GM10266 (cell line): Measurements from ENCODE around the gene SPIRE1.

Experiments used
- DNase-seq: peaks from one replicate; pipeline ENCODE4 v3.0.0; 2012; ENCODE audit errors: extremely low spot score
- TF ChIP-seq, protein P1 (sequence below): IDR thresholded peaks from 2 replicates; pipeline ENCODE4 v1.5.1; 2012; ENCODE audit warnings: mild to moderate bottlenecking, low read depth; ENCODE audit not compliant: control insufficient read depth, insufficient read depth; ENCODE audit errors: missing control alignments

SPIRE1 gene

DNA sequence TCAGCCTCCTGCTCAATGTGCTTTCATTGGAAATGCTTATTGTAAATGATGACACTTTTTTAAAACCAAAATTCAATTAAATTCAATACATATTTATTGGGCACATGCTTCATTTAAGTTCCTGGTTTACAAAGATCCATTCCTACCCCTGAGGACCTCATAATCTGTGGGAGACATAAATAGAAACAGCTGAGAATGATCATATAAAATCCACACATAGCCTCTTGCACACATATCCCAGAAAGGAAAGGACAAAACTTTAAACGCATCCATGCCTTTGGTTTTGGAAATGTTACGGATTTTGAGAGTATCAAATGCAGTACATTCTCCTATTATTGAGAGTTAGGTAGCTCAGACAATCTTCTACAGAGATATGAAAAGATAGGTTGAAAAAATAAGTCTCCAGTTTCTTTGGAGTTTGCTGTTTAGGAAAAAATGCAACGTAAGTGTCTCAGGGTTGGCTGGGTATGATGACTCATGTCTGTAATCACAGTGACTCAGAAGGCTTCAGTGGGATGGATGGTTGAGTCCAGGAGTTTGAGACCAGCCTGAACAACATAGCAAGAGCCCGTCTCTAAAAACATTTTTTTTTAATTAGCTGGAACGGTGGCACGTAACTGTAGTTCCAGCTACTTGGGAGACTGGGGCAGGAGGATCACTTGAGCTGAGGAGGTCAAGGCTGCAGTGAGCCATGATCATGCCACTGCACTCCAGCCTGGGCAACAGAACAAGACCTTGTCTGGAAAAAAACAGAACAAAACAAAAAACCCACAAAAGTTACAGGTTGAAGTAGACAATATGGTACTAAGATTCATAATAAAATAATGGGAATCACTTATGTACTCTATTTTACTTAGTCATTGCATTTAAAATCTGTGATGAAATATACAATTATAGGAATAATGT, 254.1 kb downstream of the SPIRE1 start:
- no peak for DNase-seq

DNA sequence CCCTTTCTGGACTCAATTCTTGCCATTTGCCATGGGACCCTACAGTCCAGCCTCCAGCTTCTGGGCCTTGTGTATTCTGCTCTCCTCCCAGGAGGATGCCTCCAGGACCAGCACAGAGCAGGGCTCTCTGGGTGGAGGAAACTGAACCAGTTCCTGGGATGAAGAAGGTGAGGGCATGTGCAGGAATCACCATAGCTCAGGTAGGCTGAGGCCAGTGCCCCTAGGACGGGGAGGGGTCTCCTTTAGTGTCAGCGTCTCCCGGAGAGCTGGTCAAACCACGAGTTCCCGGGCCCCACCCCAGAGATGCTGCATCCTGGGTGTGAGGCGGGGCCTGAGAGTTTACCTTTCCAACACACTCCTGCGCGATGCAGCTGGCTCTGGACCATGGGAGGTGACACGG, 256.0 kb downstream of the SPIRE1 start:
- DNase-seq, result no peak
- TF ChIP-seq, protein P1, sequence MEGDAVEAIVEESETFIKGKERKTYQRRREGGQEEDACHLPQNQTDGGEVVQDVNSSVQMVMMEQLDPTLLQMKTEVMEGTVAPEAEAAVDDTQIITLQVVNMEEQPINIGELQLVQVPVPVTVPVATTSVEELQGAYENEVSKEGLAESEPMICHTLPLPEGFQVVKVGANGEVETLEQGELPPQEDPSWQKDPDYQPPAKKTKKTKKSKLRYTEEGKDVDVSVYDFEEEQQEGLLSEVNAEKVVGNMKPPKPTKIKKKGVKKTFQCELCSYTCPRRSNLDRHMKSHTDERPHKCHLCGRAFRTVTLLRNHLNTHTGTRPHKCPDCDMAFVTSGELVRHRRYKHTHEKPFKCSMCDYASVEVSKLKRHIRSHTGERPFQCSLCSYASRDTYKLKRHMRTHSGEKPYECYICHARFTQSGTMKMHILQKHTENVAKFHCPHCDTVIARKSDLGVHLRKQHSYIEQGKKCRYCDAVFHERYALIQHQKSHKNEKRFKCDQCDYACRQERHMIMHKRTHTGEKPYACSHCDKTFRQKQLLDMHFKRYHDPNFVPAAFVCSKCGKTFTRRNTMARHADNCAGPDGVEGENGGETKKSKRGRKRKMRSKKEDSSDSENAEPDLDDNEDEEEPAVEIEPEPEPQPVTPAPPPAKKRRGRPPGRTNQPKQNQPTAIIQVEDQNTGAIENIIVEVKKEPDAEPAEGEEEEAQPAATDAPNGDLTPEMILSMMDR, result no peak

More for the DNA sequence above, 254.1 kb downstream of the SPIRE1 start:
- TF ChIP-seq, protein P1, result no peak

DNA sequence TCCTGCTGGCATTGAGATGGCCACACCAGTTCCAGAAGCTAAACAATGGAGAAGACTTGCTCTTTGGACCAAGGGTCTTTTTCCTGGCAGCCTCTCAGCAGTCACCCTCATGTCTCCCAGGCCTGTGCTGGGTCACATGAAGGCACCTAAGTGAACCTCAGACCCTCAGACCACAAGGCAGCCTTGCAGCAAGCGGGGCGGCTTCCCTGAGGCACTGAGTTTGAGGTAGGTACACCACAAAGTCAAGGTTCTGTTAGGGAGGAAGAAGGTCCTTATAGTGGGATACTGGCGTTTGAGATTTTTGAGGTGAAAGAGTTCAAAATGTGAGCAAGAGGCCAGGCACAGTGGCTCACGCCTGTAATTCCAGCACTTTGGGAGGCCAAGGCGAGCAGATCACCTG, 258.7 kb downstream of the SPIRE1 start:
- TF ChIP-seq, protein P1, result no peak
- DNase-seq, result no peak

DNA sequence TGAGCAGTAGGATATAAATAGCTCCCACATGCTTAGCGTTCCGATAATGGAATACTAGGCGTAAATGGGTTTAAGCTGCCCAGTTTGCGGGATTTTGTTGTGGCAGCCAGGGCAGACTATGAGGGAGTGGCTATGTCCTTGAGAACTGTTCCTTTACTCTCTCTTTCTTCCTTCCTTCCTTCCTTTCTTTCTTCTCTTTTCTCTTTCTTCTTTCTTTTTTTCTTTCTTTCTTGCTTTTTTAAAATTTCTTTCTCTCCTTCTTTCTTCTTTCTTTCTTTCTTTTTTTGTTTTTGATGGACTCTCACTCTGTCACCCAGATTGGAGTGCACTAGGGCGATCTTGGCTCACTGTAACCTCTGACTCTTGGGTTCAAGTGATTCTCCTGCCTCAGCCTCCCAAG, 259.3 kb downstream of the SPIRE1 start:
- TF ChIP-seq, protein P1, result no peak
- no peak for DNase-seq

DNA sequence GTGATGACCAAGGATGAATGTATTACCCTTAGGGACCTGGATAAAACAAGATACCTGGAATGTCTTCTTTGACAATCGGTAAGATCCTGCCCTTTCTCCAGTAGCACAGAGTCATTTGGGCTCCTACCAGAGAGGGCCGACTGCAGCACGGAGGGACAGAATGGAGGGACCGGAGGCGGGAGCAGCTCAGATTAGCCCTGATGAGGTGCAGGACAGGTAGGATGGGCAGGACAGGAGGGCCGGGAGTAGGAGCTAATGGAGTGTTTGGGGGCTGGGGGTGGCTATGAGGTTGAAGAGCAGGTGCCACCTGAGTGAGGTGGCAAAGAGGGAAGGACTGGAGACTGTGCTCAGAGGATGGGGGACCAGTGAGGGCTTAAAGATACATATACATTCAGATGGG, 260.1 kb downstream of the SPIRE1 start:
- TF ChIP-seq, protein P1, result no peak
- DNase-seq, result no peak

DNA sequence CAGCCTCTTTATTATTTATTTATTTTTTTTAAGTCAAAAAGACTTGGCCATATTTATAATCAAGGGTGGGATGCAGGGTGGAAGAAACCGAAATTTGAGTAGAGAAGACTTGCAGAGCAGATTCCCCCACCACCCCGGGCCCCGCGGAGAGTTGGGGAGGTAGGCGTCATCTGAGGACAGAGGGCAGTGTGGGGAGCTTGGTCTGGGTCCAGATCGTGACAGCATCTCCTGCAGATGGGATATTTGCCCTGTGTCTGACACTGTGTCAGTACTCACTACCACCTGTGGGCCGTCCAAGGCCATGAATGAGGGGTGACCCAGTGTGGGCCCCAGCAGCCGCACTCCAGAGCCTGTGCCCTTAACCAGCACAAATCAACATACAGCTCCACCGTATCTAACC, 260.7 kb downstream of the SPIRE1 start:
- TF ChIP-seq, protein P1, result no peak

More for the DNA sequence above, 260.7 kb downstream of the SPIRE1 start:
- DNase-seq, result no peak
